MCF 10A (cell line): ENCODE data around the gene DNAJC6. TPM values are rescaled to one million over a fixed set of nuclear protein-coding genes. Genes with fewer than 3 reads are reported as not detected.

ENCODE experiments used
- BruUV-seq: library from RNA; stranded (reverse); fragments of 400-500 nt; replicated peaks from 2 replicates; lab custom pipeline; 2021; lab: Mats Ljungman, UMichigan
- CTCF ChIA-PET: fragments of 300-600 bp; sonication (Branson Sonifier 250); formaldehyde crosslinking; extraction: SDS; loops from one replicate; lab custom pipeline; 2021; ENCODE audit warnings: antibody characterized with exemption, inconsistent platforms; lab: Yijun Ruan, JAX
- POLR2A ChIA-PET: fragments of 300-600, 350-650 bp; sonication (Branson Sonifier 250); formaldehyde crosslinking; extraction: SDS; loops from one replicate; lab custom pipeline; 2020; ENCODE audit warnings: antibody characterized with exemption, inconsistent platforms; lab: Yijun Ruan, JAX
- DNase-seq: peaks from one replicate; pipeline ENCODE4 v3.0.0-alpha.2; 2018; ENCODE audit not compliant: unreplicated experiment
- H3K27ac Mint-ChIP-seq: one replicate; pipeline ENCODE4 v1.8.0; 2022; ENCODE audit warnings: mild to moderate bottlenecking, low read depth, mixed read lengths; ENCODE audit not compliant: unreplicated experiment
- H3K27me3 Mint-ChIP-seq: one replicate; pipeline ENCODE4 v1.8.0; 2022; ENCODE audit warnings: mixed read lengths; ENCODE audit not compliant: insufficient read depth, unreplicated experiment
- H3K36me3 Mint-ChIP-seq: one replicate; pipeline ENCODE4 v1.8.0; 2022; ENCODE audit warnings: mild to moderate bottlenecking, moderate library complexity, mixed read lengths; ENCODE audit not compliant: insufficient read depth, unreplicated experiment
- H3K4me1 Mint-ChIP-seq: one replicate; pipeline ENCODE4 v1.8.0; 2022; ENCODE audit warnings: mixed read lengths; ENCODE audit not compliant: insufficient read depth, unreplicated experiment
- H3K4me3 Mint-ChIP-seq: one replicate; pipeline ENCODE4 v1.8.0; 2022; ENCODE audit warnings: mild to moderate bottlenecking, moderate library complexity, mixed read lengths; ENCODE audit not compliant: unreplicated experiment
- H3K9me3 Mint-ChIP-seq: one replicate; pipeline ENCODE4 v1.8.0; 2022; ENCODE audit warnings: mixed read lengths; ENCODE audit not compliant: unreplicated experiment
- CTCF ChIP-seq: fragments of 200-600 bp; IDR thresholded peaks from one replicate; pipeline ENCODE4 v1.8.0; 2022; ENCODE audit warnings: antibody characterized with exemption, mild to moderate bottlenecking; ENCODE audit not compliant: unreplicated experiment
- intact Hi-C: fragments of 100-400 bp; cut with micrococcal nuclease; formaldehyde crosslinking; loops from 2 replicates; pipeline ENCODE4 v1.14.1; 2022
- total RNA-seq: library from RNA; stranded (reverse); gene quantifications from 2 replicates; pipeline ENCODE4 v1.2.3, GENCODE V29; 2022

Gene DNAJC6
- total RNA-seq, 1 experiment from 2014 or later, result 7.9 TPM

GRCh38 chr1:65441464-65441863 is 132.1 kb downstream of the DNAJC6 start:
- DNase-seq, result no peak
- Mint-ChIP-seq H3K4me3 (no peak overlapping the region), H3K36me3 (peaks cover 33% of the 10 kb centered on the region), H3K27me3 (no peaks in the 10 kb centered on the region), H3K9me3 (no peaks in the 10 kb centered on the region), H3K27ac (no peak overlapping the region), H3K4me1 (peaks cover 6% of the 10 kb centered on the region)
- BruUV-seq, result no TSS peak
- CTCF ChIA-PET, result interaction anchor here (2.2 kb wide), 1 partner anchor 11 kb away, joined by 8 read pairs; no protein-coding TSS in a partner anchor
- POLR2A ChIA-PET, result interaction anchor here (0.7 to 1.2 kb wide), 2 partner anchors 18 to 21 kb away, joined by 3 to 4 read pairs; partner anchors contain the start of genes LEPR and LEPROT
- intact Hi-C loops, result no loop called here
- TF ChIP-seq CTCF, result no peak

- H3K4me3 Mint-ChIP-seq, result no peak overlapping the region
- no peak for TF ChIP-seq CTCF
- no TSS peak for BruUV-seq
Measured at GRCh38 chr1:65442442-65442841, 133.1 kb downstream of the DNAJC6 start.

DNA sequence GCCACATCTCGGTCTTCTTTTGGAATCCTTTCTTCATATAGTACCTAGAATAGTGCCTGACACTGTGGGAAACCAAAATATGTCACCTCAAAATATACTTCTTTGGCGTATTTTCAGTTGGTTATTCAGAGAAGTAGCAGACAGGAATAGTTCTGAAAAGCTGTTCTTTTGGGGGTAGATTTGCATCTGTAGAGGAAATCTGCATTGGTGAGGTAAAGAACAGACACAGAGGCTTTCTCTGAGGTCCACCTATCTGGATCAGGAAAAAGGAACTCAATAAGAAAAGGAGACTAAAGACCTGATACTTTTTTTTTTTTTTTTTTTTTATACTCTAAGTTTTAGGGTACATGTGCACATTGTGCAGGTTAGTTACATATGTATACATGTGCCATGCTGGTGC is 134.3 kb downstream of the DNAJC6 start:
- Mint-ChIP-seq H3K9me3 (no peaks in the 10 kb centered on the region), H3K36me3 (peaks cover 17% of the 10 kb centered on the region), H3K4me3 (no peak overlapping the region), H3K27ac (no peak overlapping the region), H3K27me3 (no peaks in the 10 kb centered on the region), H3K4me1 (peaks cover 6% of the 10 kb centered on the region)
- CTCF ChIA-PET, result interaction anchor here (1.5 kb wide), 1 partner anchor 13 kb away, joined by 7 read pairs; no protein-coding TSS in a partner anchor
- no peak for DNase-seq
- no peak for TF ChIP-seq CTCF
- intact Hi-C loops, result no loop called here
- no TSS peak for BruUV-seq
- POLR2A ChIA-PET, result interaction anchor here (0.6 kb wide), 1 partner anchor 39 kb away, joined by 3 read pairs; no protein-coding TSS in a partner anchor

More at GRCh38 chr1:65442442-65442841, 133.1 kb downstream of the DNAJC6 start:
- intact Hi-C loops, result no loop called here
- H3K27me3 Mint-ChIP-seq, result no peaks in the 10 kb centered on the region
- H3K9me3 Mint-ChIP-seq, result no peaks in the 10 kb centered on the region
- ChIA-PET POLR2A (no interaction called here), CTCF (interaction anchor here (0.9 kb wide), 1 partner anchor 16 kb away, joined by 3 read pairs; no protein-coding TSS in a partner anchor)
- H3K27ac Mint-ChIP-seq, result no peak overlapping the region
- DNase-seq, result no peak
- H3K4me1 Mint-ChIP-seq, result peaks cover 6% of the 10 kb centered on the region
- H3K36me3 Mint-ChIP-seq, result peaks cover 23% of the 10 kb centered on the region

GRCh38 chr1:65444128-65444640 is 134.8 kb downstream of the DNAJC6 start:
- Mint-ChIP-seq H3K36me3 (peaks cover 12% of the 10 kb centered on the region), H3K9me3 (no peaks in the 10 kb centered on the region), H3K27ac (no peak overlapping the region), H3K4me1 (peaks cover 6% of the 10 kb centered on the region), H3K4me3 (no peak overlapping the region), H3K27me3 (no peaks in the 10 kb centered on the region)
- no peak for DNase-seq
- BruUV-seq, result no TSS peak
- CTCF ChIA-PET, result interaction anchor here (1.5 kb wide), 1 partner anchor 14 kb away, joined by 7 read pairs; no protein-coding TSS in a partner anchor
- no peak for TF ChIP-seq CTCF
- intact Hi-C loops, result no loop called here
- POLR2A ChIA-PET, result no interaction called here
